H1 (cell line): Measurements from ENCODE around the gene SPDYE5. TPM values are rescaled to one million over a fixed set of nuclear protein-coding genes. Genes with fewer than 3 reads are reported as not detected.
"Not testable (repeated sequence)": the region's sequence is repeated elsewhere in the genome, so short reads cannot be mapped to it uniquely, and the experiment has no call there.

Source experiments
- CTCF ChIA-PET: fragments of 300-600 bp; sonication (Branson Sonifier 250); formaldehyde crosslinking; loops from one replicate; lab custom pipeline; 2021; ENCODE audit not compliant: partially characterized antibody; lab: Charles Lee
- POLR2A ChIA-PET: fragments of 300-600 bp; sonication (Branson Sonifier 250); formaldehyde crosslinking; loops from one replicate; lab custom pipeline; 2021; ENCODE audit warnings: inconsistent platforms; ENCODE audit not compliant: partially characterized antibody; lab: Charles Lee
- DNase-seq, 2 experiments: peaks; one replicate each; pipeline versions ENCODE4 v3.0.0 to v3.0.0-alpha.2; 2010 to 2022; ENCODE audit warnings: low spot score in 2 of 2, low read depth in 1 of 2, mixed read lengths in 1 of 2
- FAIRE-seq: peaks from 2 replicates; lab custom pipeline; 2011; peaks lifted over from hg19 to GRCh38; lab: Jason Lieb, UNC
- H2AFZ ChIP-seq: 2 replicates; pipeline ENCODE4 v1.8.1; 2012; ENCODE audit warnings: low read length, inconsistent platforms
- H2AK5ac ChIP-seq: 2 replicates; pipeline ENCODE4 v1.6.1; 2013; ENCODE audit warnings: low read depth, low read length
- H2BK120ac ChIP-seq: replicated peaks from 2 replicates; pipeline ENCODE3; 2013; ENCODE audit warnings: low read depth, low read length, inconsistent platforms
- H2BK12ac ChIP-seq: 2 replicates; pipeline ENCODE4 v1.6.1; 2013; ENCODE audit warnings: low read depth, low read length
- H2BK15ac ChIP-seq: 2 replicates; pipeline ENCODE4 v1.6.1; 2013; ENCODE audit warnings: low read length
- H2BK20ac ChIP-seq: 2 replicates; pipeline ENCODE4 v1.6.1; 2013; ENCODE audit warnings: low read length
- H2BK5ac ChIP-seq: 2 replicates; pipeline ENCODE4 v1.6.1; 2013; ENCODE audit warnings: low read depth, low read length
- H3K14ac ChIP-seq: 2 replicates; pipeline ENCODE4 v1.6.1; 2013; ENCODE audit warnings: inconsistent platforms; ENCODE audit not compliant: insufficient read length
- H3K18ac ChIP-seq: 2 replicates; pipeline ENCODE4 v1.6.1; 2013; ENCODE audit warnings: low read length; ENCODE audit errors: extremely low read depth
- H3K23ac ChIP-seq: 2 replicates; pipeline ENCODE4 v1.6.1; 2013; ENCODE audit warnings: inconsistent platforms; ENCODE audit not compliant: insufficient read length
- H3K23me2 ChIP-seq: 2 replicates; pipeline ENCODE4 v1.6.1; 2013; ENCODE audit warnings: low read depth, low read length
- H3K27ac ChIP-seq: 2 replicates; pipeline ENCODE4 v1.6.1; 2011; ENCODE audit warnings: low read depth, low read length, inconsistent platforms
- H3K27me3 ChIP-seq, 4 experiments: replicated peaks in 1 of 4; 1 replicate in 1 of 4; 2 replicates in 3 of 4; pipeline versions ENCODE4 v1.6.1 to v1.8.1; 2011 to 2013; ENCODE audit warnings: low read length in 3 of 4, mild to moderate bottlenecking in 3 of 4, inconsistent platforms in 2 of 4, mixed read lengths in 2 of 4, moderate library complexity in 1 of 4; ENCODE audit not compliant: control insufficient read depth in 3 of 4, insufficient read depth in 3 of 4; ENCODE audit errors: extremely low read depth in 1 of 4
- H3K36me3 ChIP-seq, 4 experiments: 2 replicates each; pipeline versions ENCODE4 v1.6.1 to v1.8.1; 2011 to 2013; ENCODE audit warnings: mild to moderate bottlenecking in 4 of 4, low read length in 3 of 4, moderate library complexity in 2 of 4, control low read depth in 1 of 4, inconsistent platforms in 1 of 4; ENCODE audit not compliant: insufficient read depth in 4 of 4, control insufficient read depth in 2 of 4
- H3K4ac ChIP-seq: replicated peaks from 2 replicates; pipeline ENCODE3; 2013; ENCODE audit warnings: low read length, low read depth, mixed read lengths, inconsistent platforms; ENCODE audit not compliant: insufficient read length
- H3K4me1 ChIP-seq, 4 experiments: replicated peaks in 1 of 4; 1 replicate in 1 of 4; 2 replicates in 3 of 4; pipeline versions ENCODE4 v1.6.1 to v1.8.1; 2011 to 2013; ENCODE audit warnings: low read length in 3 of 4, inconsistent platforms in 2 of 4, mixed read lengths in 1 of 4; ENCODE audit not compliant: insufficient read depth in 4 of 4, control insufficient read depth in 3 of 4
- H3K4me2 ChIP-seq, 2 experiments: 2 replicates each; pipeline versions ENCODE4 v1.6.1 to v1.8.1; 2011 to 2013; ENCODE audit warnings: low read depth in 2 of 2, low read length in 2 of 2, control low read depth in 1 of 2, inconsistent platforms in 1 of 2, mild to moderate bottlenecking in 1 of 2; ENCODE audit not compliant: insufficient read depth in 1 of 2
- H3K4me3 ChIP-seq, 4 experiments: fragments of 200-600, 300-600 bp in 1 of 4; sonication (generic), shearing (Covaris generic), sonication (Bioruptor Twin) in 1 of 4; 2 replicates each; pipeline versions ENCODE4 v1.5.1 to v1.8.1; 2011 to 2016; ENCODE audit warnings: low read length in 4 of 4, low read depth in 3 of 4, control low read depth in 2 of 4, inconsistent platforms in 2 of 4, mild to moderate bottlenecking in 2 of 4, mixed read lengths in 1 of 4, moderate library complexity in 1 of 4; ENCODE audit not compliant: insufficient read depth in 2 of 4; ENCODE audit errors: extremely low read depth in 1 of 4
- H3K56ac ChIP-seq: replicated peaks from 2 replicates; pipeline ENCODE3; 2013; ENCODE audit warnings: low read depth, mild to moderate bottlenecking, mixed read lengths, low read length, inconsistent platforms; ENCODE audit not compliant: insufficient read length
- H3K79me1 ChIP-seq: 2 replicates; pipeline ENCODE4 v1.6.1; 2013; ENCODE audit warnings: low read depth, low read length, control low read depth
- H3K79me2 ChIP-seq, 2 experiments: 2 replicates each; pipeline versions ENCODE4 v1.6.1 to v1.8.1; 2012 to 2013; ENCODE audit warnings: low read length in 2 of 2, mild to moderate bottlenecking in 2 of 2, inconsistent platforms in 1 of 2; ENCODE audit not compliant: insufficient read depth in 2 of 2, control insufficient read depth in 1 of 2
- H3K9ac ChIP-seq, 4 experiments: replicated peaks in 1 of 4; 1 replicate in 1 of 4; 2 replicates in 3 of 4; pipeline versions ENCODE4 v1.6.1 to v1.8.1; 2011 to 2013; ENCODE audit warnings: low read depth in 3 of 4, low read length in 3 of 4, control low read depth in 2 of 4, mild to moderate bottlenecking in 2 of 4, moderate library complexity in 2 of 4, inconsistent platforms in 1 of 4; ENCODE audit errors: extremely low read depth in 1 of 4
- H3K9me3 ChIP-seq, 2 experiments: 2 replicates each; pipeline versions ENCODE4 v1.6.1 to v1.8.1; 2012 to 2013; ENCODE audit warnings: mild to moderate bottlenecking in 2 of 2, moderate library complexity in 2 of 2, control low read depth in 1 of 2, inconsistent platforms in 1 of 2, low read depth in 1 of 2, low read length in 1 of 2, mixed read lengths in 1 of 2; ENCODE audit not compliant: insufficient read depth in 2 of 2
- H4K20me1 ChIP-seq, 2 experiments: replicated peaks in 1 of 2; 2 replicates each; pipeline versions ENCODE3 to v1.8.1; 2011 to 2013; ENCODE audit warnings: inconsistent platforms in 2 of 2, low read length in 2 of 2, mild to moderate bottlenecking in 1 of 2; ENCODE audit not compliant: insufficient read depth in 2 of 2, control insufficient read depth in 1 of 2
- H4K5ac ChIP-seq: 2 replicates; pipeline ENCODE4 v1.6.1; 2013; ENCODE audit warnings: low read length, low read depth, mixed read lengths, inconsistent platforms; ENCODE audit not compliant: insufficient read length
- H4K8ac ChIP-seq: 2 replicates; pipeline ENCODE4 v1.8.0; 2013; ENCODE audit warnings: mild to moderate bottlenecking, moderate library complexity, low read length, inconsistent platforms; ENCODE audit not compliant: insufficient read depth; ENCODE audit errors: extremely low read depth
- H4K91ac ChIP-seq: replicated peaks from 2 replicates; pipeline ENCODE3; 2013; ENCODE audit warnings: low read length, mixed read lengths, inconsistent platforms; ENCODE audit not compliant: insufficient read length
- WGBS, 2 experiments: shearing (Covaris generic) in 1 of 2; methylation state at CpG; one replicate each; pipeline versions ENCODE4 v1.1.6 to v1.1.7; 2013 to 2015; ENCODE audit warnings: low lambda C conversion rate in 2 of 2, mixed read lengths in 2 of 2, inconsistent platforms in 1 of 2, low coverage in 1 of 2, missing lambda C conversion rate in 1 of 2; ENCODE audit not compliant: insufficient replicate concordance in 2 of 2, insufficient coverage in 1 of 2, insufficient read length in 1 of 2; ENCODE audit errors: extremely low coverage in 1 of 2, missing lambda C conversion rate in 1 of 2; 5-methylcytosine and 5-hydroxymethylcytosine counted together
- polyA plus RNA-seq, 7 experiments: library from polyadenylated mRNA; depleted of rRNA in 3 of 7; stranded (reverse) in 5 of 7; unstranded in 2 of 7; fragments of >200 nt in 5 of 7; fragments of 200-250 nt in 2 of 7; gene quantifications; 1 replicate in 5 of 7; 2 replicates in 1 of 7; 4 replicates in 1 of 7; pipeline versions ENCODE4 v1.2.1 to v1.2.3, GENCODE V29; 2011 to 2013; ENCODE audit warnings: missing spikeins in 2 of 7, mixed read lengths in 2 of 7
- total RNA-seq: library from RNA; stranded (reverse); fragmentation: NEBNext Ultra II Directional; extraction: Animal tissue kit (Norgen Biotek cat#: 25700); gene quantifications from 2 replicates; pipeline ENCODE4 v1.2.1, GENCODE V29; 2021

The SPDYE5 gene
- total and polyA plus RNA-seq, 2 of the 8 experiments (the other 6 are each of a cell fraction or from before 2014, with no cell fraction given) = not detected

- H3K27me3 ChIP-seq, H3K56ac ChIP-seq, H3K27ac ChIP-seq, H3K23ac ChIP-seq, H2AK5ac ChIP-seq, CTCF ChIA-PET, H3K4me1 ChIP-seq, POLR2A ChIA-PET, H2BK5ac ChIP-seq, H3K79me2 ChIP-seq, H3K23me2 ChIP-seq, H3K9ac ChIP-seq, H3K9me3 ChIP-seq, H2BK20ac ChIP-seq, H3K14ac ChIP-seq, FAIRE-seq, H2AFZ ChIP-seq, H4K20me1 ChIP-seq, H3K4me3 ChIP-seq, H3K36me3 ChIP-seq, H4K8ac ChIP-seq, H3K18ac ChIP-seq, H3K79me1 ChIP-seq, DNase-seq, H4K91ac ChIP-seq, H4K5ac ChIP-seq, H2BK15ac ChIP-seq, H2BK12ac ChIP-seq, H2BK120ac ChIP-seq, H3K4ac ChIP-seq, H3K4me2 ChIP-seq: not testable (repeated sequence)
- WGBS, 2 experiments = 81% methylated on average over 3 of the region's 5 CpGs; no CpG with 5 or more reads in 1 of the 2 experiments
These were observed 31.6 kb upstream of the SPDYE5 start for GRCh38 chr7:75460541-75460940.

- H3K27me3 ChIP-seq, H4K20me1 ChIP-seq, H3K23ac ChIP-seq, H3K23me2 ChIP-seq, H3K4me2 ChIP-seq, H2BK20ac ChIP-seq, POLR2A ChIA-PET, H2BK5ac ChIP-seq, H3K18ac ChIP-seq, H2BK15ac ChIP-seq, H4K5ac ChIP-seq, H3K9ac ChIP-seq, H2AK5ac ChIP-seq, H3K9me3 ChIP-seq, H2AFZ ChIP-seq, H3K4me1 ChIP-seq, H2BK120ac ChIP-seq, DNase-seq, H3K4me3 ChIP-seq, H3K56ac ChIP-seq, H3K79me2 ChIP-seq, CTCF ChIA-PET, H2BK12ac ChIP-seq, H3K14ac ChIP-seq, FAIRE-seq, H3K79me1 ChIP-seq, H4K8ac ChIP-seq, H3K4ac ChIP-seq, H3K27ac ChIP-seq, H4K91ac ChIP-seq: not testable (repeated sequence)
- WGBS, 2 experiments = 93% methylated on average over 3 of the region's 4 CpGs; no CpG with 5 or more reads in 1 of the 2 experiments
- peaks cover 0 to 16% (median 4%) of the 10 kb centered on the region in 4 experiments; a peak in 3 of 8 replicates for H3K36me3 ChIP-seq
These were observed 22.0 kb upstream of the SPDYE5 start for GRCh38 chr7:75470166-75470565.
